H1 (cell line): Measurements from ENCODE around the gene SETD1B. TPM values are rescaled to one million over a fixed set of nuclear protein-coding genes. Genes with fewer than 3 reads are reported as not detected.

Experiments
- CTCF ChIA-PET: fragments of 300-600 bp; sonication (Branson Sonifier 250); formaldehyde crosslinking; loops from one replicate; lab custom pipeline; 2021; ENCODE audit not compliant: partially characterized antibody; lab: Charles Lee
- POLR2A ChIA-PET: fragments of 300-600 bp; sonication (Branson Sonifier 250); formaldehyde crosslinking; loops from one replicate; lab custom pipeline; 2021; ENCODE audit warnings: inconsistent platforms; ENCODE audit not compliant: partially characterized antibody; lab: Charles Lee
- DNase-seq, 2 experiments: peaks; one replicate each; pipeline versions ENCODE4 v3.0.0 to v3.0.0-alpha.2; 2010 to 2022; ENCODE audit warnings: low spot score in 2 of 2, low read depth in 1 of 2, mixed read lengths in 1 of 2
- FAIRE-seq: peaks from 2 replicates; lab custom pipeline; 2011; peaks lifted over from hg19 to GRCh38; lab: Jason Lieb, UNC
- H2AFZ ChIP-seq: 2 replicates; pipeline ENCODE4 v1.8.1; 2012; ENCODE audit warnings: low read length, inconsistent platforms
- H2AK5ac ChIP-seq: 2 replicates; pipeline ENCODE4 v1.6.1; 2013; ENCODE audit warnings: low read depth, low read length
- H2BK120ac ChIP-seq: replicated peaks from 2 replicates; pipeline ENCODE3; 2013; ENCODE audit warnings: low read depth, low read length, inconsistent platforms
- H2BK12ac ChIP-seq: 2 replicates; pipeline ENCODE4 v1.6.1; 2013; ENCODE audit warnings: low read depth, low read length
- H2BK15ac ChIP-seq: 2 replicates; pipeline ENCODE4 v1.6.1; 2013; ENCODE audit warnings: low read length
- H2BK20ac ChIP-seq: 2 replicates; pipeline ENCODE4 v1.6.1; 2013; ENCODE audit warnings: low read length
- H2BK5ac ChIP-seq: 2 replicates; pipeline ENCODE4 v1.6.1; 2013; ENCODE audit warnings: low read depth, low read length
- H3K14ac ChIP-seq: 2 replicates; pipeline ENCODE4 v1.6.1; 2013; ENCODE audit warnings: inconsistent platforms; ENCODE audit not compliant: insufficient read length
- H3K18ac ChIP-seq: 2 replicates; pipeline ENCODE4 v1.6.1; 2013; ENCODE audit warnings: low read length; ENCODE audit errors: extremely low read depth
- H3K23ac ChIP-seq: 2 replicates; pipeline ENCODE4 v1.6.1; 2013; ENCODE audit warnings: inconsistent platforms; ENCODE audit not compliant: insufficient read length
- H3K23me2 ChIP-seq: 2 replicates; pipeline ENCODE4 v1.6.1; 2013; ENCODE audit warnings: low read depth, low read length
- H3K27ac ChIP-seq: 2 replicates; pipeline ENCODE4 v1.6.1; 2011; ENCODE audit warnings: low read depth, low read length, inconsistent platforms
- H3K27me3 ChIP-seq, 4 experiments: replicated peaks in 1 of 4; 1 replicate in 1 of 4; 2 replicates in 3 of 4; pipeline versions ENCODE4 v1.6.1 to v1.8.1; 2011 to 2013; ENCODE audit warnings: low read length in 3 of 4, mild to moderate bottlenecking in 3 of 4, inconsistent platforms in 2 of 4, mixed read lengths in 2 of 4, moderate library complexity in 1 of 4; ENCODE audit not compliant: control insufficient read depth in 3 of 4, insufficient read depth in 3 of 4; ENCODE audit errors: extremely low read depth in 1 of 4
- H3K36me3 ChIP-seq, 4 experiments: 2 replicates each; pipeline versions ENCODE4 v1.6.1 to v1.8.1; 2011 to 2013; ENCODE audit warnings: mild to moderate bottlenecking in 4 of 4, low read length in 3 of 4, moderate library complexity in 2 of 4, control low read depth in 1 of 4, inconsistent platforms in 1 of 4; ENCODE audit not compliant: insufficient read depth in 4 of 4, control insufficient read depth in 2 of 4
- H3K4ac ChIP-seq: replicated peaks from 2 replicates; pipeline ENCODE3; 2013; ENCODE audit warnings: low read length, low read depth, mixed read lengths, inconsistent platforms; ENCODE audit not compliant: insufficient read length
- H3K4me1 ChIP-seq, 4 experiments: replicated peaks in 1 of 4; 1 replicate in 1 of 4; 2 replicates in 3 of 4; pipeline versions ENCODE4 v1.6.1 to v1.8.1; 2011 to 2013; ENCODE audit warnings: low read length in 3 of 4, inconsistent platforms in 2 of 4, mixed read lengths in 1 of 4; ENCODE audit not compliant: insufficient read depth in 4 of 4, control insufficient read depth in 3 of 4
- H3K4me2 ChIP-seq, 2 experiments: 2 replicates each; pipeline versions ENCODE4 v1.6.1 to v1.8.1; 2011 to 2013; ENCODE audit warnings: low read depth in 2 of 2, low read length in 2 of 2, control low read depth in 1 of 2, inconsistent platforms in 1 of 2, mild to moderate bottlenecking in 1 of 2; ENCODE audit not compliant: insufficient read depth in 1 of 2
- H3K4me3 ChIP-seq, 4 experiments: fragments of 200-600, 300-600 bp in 1 of 4; sonication (generic), shearing (Covaris generic), sonication (Bioruptor Twin) in 1 of 4; 2 replicates each; pipeline versions ENCODE4 v1.5.1 to v1.8.1; 2011 to 2016; ENCODE audit warnings: low read length in 4 of 4, low read depth in 3 of 4, control low read depth in 2 of 4, inconsistent platforms in 2 of 4, mild to moderate bottlenecking in 2 of 4, mixed read lengths in 1 of 4, moderate library complexity in 1 of 4; ENCODE audit not compliant: insufficient read depth in 2 of 4; ENCODE audit errors: extremely low read depth in 1 of 4
- H3K56ac ChIP-seq: replicated peaks from 2 replicates; pipeline ENCODE3; 2013; ENCODE audit warnings: low read depth, mild to moderate bottlenecking, mixed read lengths, low read length, inconsistent platforms; ENCODE audit not compliant: insufficient read length
- H3K79me1 ChIP-seq: 2 replicates; pipeline ENCODE4 v1.6.1; 2013; ENCODE audit warnings: low read depth, low read length, control low read depth
- H3K79me2 ChIP-seq, 2 experiments: 2 replicates each; pipeline versions ENCODE4 v1.6.1 to v1.8.1; 2012 to 2013; ENCODE audit warnings: low read length in 2 of 2, mild to moderate bottlenecking in 2 of 2, inconsistent platforms in 1 of 2; ENCODE audit not compliant: insufficient read depth in 2 of 2, control insufficient read depth in 1 of 2
- H3K9ac ChIP-seq, 4 experiments: replicated peaks in 1 of 4; 1 replicate in 1 of 4; 2 replicates in 3 of 4; pipeline versions ENCODE4 v1.6.1 to v1.8.1; 2011 to 2013; ENCODE audit warnings: low read depth in 3 of 4, low read length in 3 of 4, control low read depth in 2 of 4, mild to moderate bottlenecking in 2 of 4, moderate library complexity in 2 of 4, inconsistent platforms in 1 of 4; ENCODE audit errors: extremely low read depth in 1 of 4
- H3K9me3 ChIP-seq, 2 experiments: 2 replicates each; pipeline versions ENCODE4 v1.6.1 to v1.8.1; 2012 to 2013; ENCODE audit warnings: mild to moderate bottlenecking in 2 of 2, moderate library complexity in 2 of 2, control low read depth in 1 of 2, inconsistent platforms in 1 of 2, low read depth in 1 of 2, low read length in 1 of 2, mixed read lengths in 1 of 2; ENCODE audit not compliant: insufficient read depth in 2 of 2
- H4K20me1 ChIP-seq, 2 experiments: replicated peaks in 1 of 2; 2 replicates each; pipeline versions ENCODE3 to v1.8.1; 2011 to 2013; ENCODE audit warnings: inconsistent platforms in 2 of 2, low read length in 2 of 2, mild to moderate bottlenecking in 1 of 2; ENCODE audit not compliant: insufficient read depth in 2 of 2, control insufficient read depth in 1 of 2
- H4K5ac ChIP-seq: 2 replicates; pipeline ENCODE4 v1.6.1; 2013; ENCODE audit warnings: low read length, low read depth, mixed read lengths, inconsistent platforms; ENCODE audit not compliant: insufficient read length
- H4K8ac ChIP-seq: 2 replicates; pipeline ENCODE4 v1.8.0; 2013; ENCODE audit warnings: mild to moderate bottlenecking, moderate library complexity, low read length, inconsistent platforms; ENCODE audit not compliant: insufficient read depth; ENCODE audit errors: extremely low read depth
- H4K91ac ChIP-seq: replicated peaks from 2 replicates; pipeline ENCODE3; 2013; ENCODE audit warnings: low read length, mixed read lengths, inconsistent platforms; ENCODE audit not compliant: insufficient read length
- ATF2 ChIP-seq: IDR thresholded peaks from 2 replicates; pipeline ENCODE4 v1.6.1; 2012; ENCODE audit warnings: low read length, inconsistent platforms
- CHD1 ChIP-seq: IDR thresholded peaks from 2 replicates; pipeline ENCODE4 v1.6.1; 2012; ENCODE audit warnings: low read depth, low read length, improper control_type of control experiment
- KDM4A ChIP-seq: IDR thresholded peaks from one replicate; pipeline ENCODE4 v1.7.1; 2012; ENCODE audit warnings: low read depth, mild to moderate bottlenecking, moderate library complexity, low read length, inconsistent platforms; ENCODE audit not compliant: severe bottlenecking
- RAD21 ChIP-seq, 2 experiments: IDR thresholded peaks in 1 of 2; conservative IDR thresholded peaks in 1 of 2; 2 replicates each; pipeline ENCODE4 v1.6.1; 2011; ENCODE audit warnings: low read depth in 2 of 2, low read length in 2 of 2, improper control_type of control experiment in 1 of 2, inconsistent platforms in 1 of 2, mild to moderate bottlenecking in 1 of 2, moderate library complexity in 1 of 2
- RFX5 ChIP-seq: IDR thresholded peaks from 2 replicates; pipeline ENCODE4 v1.6.1; 2011; ENCODE audit warnings: low read depth, low read length, improper control_type of control experiment, borderline replicate concordance
- RNF2 ChIP-seq: fragments of 200-900, 300-1000 bp; sonication (generic); IDR thresholded peaks from 2 replicates; pipeline ENCODE4 v1.7.1; 2016; ENCODE audit warnings: borderline replicate concordance, low read depth, mild to moderate bottlenecking, antibody characterized with exemption, low read length; ENCODE audit not compliant: poor library complexity, severe bottlenecking; ENCODE audit errors: missing control alignments
- SIN3A ChIP-seq, 2 experiments: IDR thresholded peaks in 1 of 2; conservative IDR thresholded peaks in 1 of 2; 2 replicates each; pipeline ENCODE4 v1.6.1; 2011 to 2012; ENCODE audit warnings: low read length in 2 of 2, improper control_type of control experiment in 1 of 2, low read depth in 1 of 2, mild to moderate bottlenecking in 1 of 2
- WGBS, 2 experiments: shearing (Covaris generic) in 1 of 2; methylation state at CpG; one replicate each; pipeline versions ENCODE4 v1.1.6 to v1.1.7; 2013 to 2015; ENCODE audit warnings: low lambda C conversion rate in 2 of 2, mixed read lengths in 2 of 2, inconsistent platforms in 1 of 2, low coverage in 1 of 2, missing lambda C conversion rate in 1 of 2; ENCODE audit not compliant: insufficient replicate concordance in 2 of 2, insufficient coverage in 1 of 2, insufficient read length in 1 of 2; ENCODE audit errors: extremely low coverage in 1 of 2, missing lambda C conversion rate in 1 of 2; 5-methylcytosine and 5-hydroxymethylcytosine counted together
- polyA plus RNA-seq, 7 experiments: library from polyadenylated mRNA; depleted of rRNA in 3 of 7; stranded (reverse) in 5 of 7; unstranded in 2 of 7; fragments of >200 nt in 5 of 7; fragments of 200-250 nt in 2 of 7; gene quantifications; 1 replicate in 5 of 7; 2 replicates in 1 of 7; 4 replicates in 1 of 7; pipeline versions ENCODE4 v1.2.1 to v1.2.3, GENCODE V29; 2011 to 2013; ENCODE audit warnings: missing spikeins in 2 of 7, mixed read lengths in 2 of 7
- total RNA-seq: library from RNA; stranded (reverse); fragmentation: NEBNext Ultra II Directional; extraction: Animal tissue kit (Norgen Biotek cat#: 25700); gene quantifications from 2 replicates; pipeline ENCODE4 v1.2.1, GENCODE V29; 2021

Gene SETD1B
- total and polyA plus RNA-seq, 2 of the 8 experiments (the other 6 are each of a cell fraction or from before 2014, with no cell fraction given) = 1.3 to 17.7 TPM

GRCh38 chr12:121767525-121768016, 36.2 kb upstream of the SETD1B start:
- H2AFZ ChIP-seq = no peak overlapping the region
- H3K4ac ChIP-seq = no peak overlapping the region
- no peak overlapping the region for H2BK5ac ChIP-seq
- no peaks in the 10 kb centered on the region for H3K27me3 ChIP-seq
- no peak overlapping the region for H4K91ac ChIP-seq
- no peak overlapping the region for H3K14ac ChIP-seq
- no peak overlapping the region for H2BK120ac ChIP-seq
- no peak overlapping the region for H3K9ac ChIP-seq
- H3K4me3 ChIP-seq = no peak overlapping the region
- no peak overlapping the region for H3K27ac ChIP-seq
- WGBS, 2 experiments = 95% methylated on average over 10 of the region's 10 CpGs; no CpG with 5 or more reads in 1 of the 2 experiments
- no peaks in the 10 kb centered on the region for H3K9me3 ChIP-seq
- peaks cover 0 to 2% of the 10 kb centered on the region in 2 experiments for H4K20me1 ChIP-seq
- H3K79me2 ChIP-seq = no peaks in the 10 kb centered on the region
- H3K4me2 ChIP-seq = no peak overlapping the region
- ChIA-PET CTCF (interaction anchor here (0.6 to 4.1 kb wide), 8 partner anchors 9 to 128 kb away, joined by 3 to 17 read pairs (median 3); partner anchors contain the start of genes RHOF and TMEM120B), POLR2A (interaction anchor here (1.4 to 1.5 kb wide), 2 partner anchors 12 to 29 kb away, joined by 3 to 4 read pairs; no protein-coding TSS in a partner anchor)
- H3K18ac ChIP-seq = no peak overlapping the region
- H2BK12ac ChIP-seq = no peak overlapping the region
- H2BK15ac ChIP-seq = no peak overlapping the region
- H3K56ac ChIP-seq = no peak overlapping the region
- no peak overlapping the region for H3K23ac ChIP-seq
- FAIRE-seq (no peak), DNase-seq (no peak)
- H2BK20ac ChIP-seq = no peak overlapping the region
- no peaks in the 10 kb centered on the region for H3K23me2 ChIP-seq
- H4K5ac ChIP-seq = no peak overlapping the region
- H3K79me1 ChIP-seq = no peaks in the 10 kb centered on the region; the same call in 1 of the 2 replicates
- H4K8ac ChIP-seq = 0 out of 2 replicates have a peak overlapping the region, but pooled peaks have one; percentile 14
- no peak for TF ChIP-seq CHD1
- no peak for TF ChIP-seq KDM4A
- no peak for TF ChIP-seq RFX5
- TF ChIP-seq ATF2 = no peak
- TF ChIP-seq SIN3A (conservative IDR thresholded peaks at IDR 0.05 in 1 of 2, IDR thresholded peaks at IDR 0.05 in 1 of 2; ENCODE audit: low read depth in 1 of 2, low read length in 2 of 2) = no peak
- TF ChIP-seq RAD21 (IDR thresholded peaks at IDR 0.05 in 1 of 2, conservative IDR thresholded peaks at IDR 0.05 in 1 of 2; ENCODE audit: low read depth in 2 of 2, low read length in 2 of 2) = no peak
- TF ChIP-seq RNF2 = no peak
- TF ChIP-seq, all 59 proteins: peak for 0
- Histone ChIP-seq H2AK5ac (no peak overlapping the region), H3K36me3 (peaks cover 0 to 11% (median 3%) of the 10 kb centered on the region in 4 experiments; a peak in 5 of 8 replicates), H3K4me1 (no peaks in the 10 kb centered on the region; a peak in 2 of 7 replicates)
